ENCODE measurements around the gene SHC3. TPM values are rescaled to one million over a fixed set of nuclear protein-coding genes. Genes with fewer than 3 reads are reported as not detected.

The SHC3 gene
- total RNA-seq, 4 donors from 2014 or later, result 0.51 to 3.5 (median 2.5) TPM

DNA sequence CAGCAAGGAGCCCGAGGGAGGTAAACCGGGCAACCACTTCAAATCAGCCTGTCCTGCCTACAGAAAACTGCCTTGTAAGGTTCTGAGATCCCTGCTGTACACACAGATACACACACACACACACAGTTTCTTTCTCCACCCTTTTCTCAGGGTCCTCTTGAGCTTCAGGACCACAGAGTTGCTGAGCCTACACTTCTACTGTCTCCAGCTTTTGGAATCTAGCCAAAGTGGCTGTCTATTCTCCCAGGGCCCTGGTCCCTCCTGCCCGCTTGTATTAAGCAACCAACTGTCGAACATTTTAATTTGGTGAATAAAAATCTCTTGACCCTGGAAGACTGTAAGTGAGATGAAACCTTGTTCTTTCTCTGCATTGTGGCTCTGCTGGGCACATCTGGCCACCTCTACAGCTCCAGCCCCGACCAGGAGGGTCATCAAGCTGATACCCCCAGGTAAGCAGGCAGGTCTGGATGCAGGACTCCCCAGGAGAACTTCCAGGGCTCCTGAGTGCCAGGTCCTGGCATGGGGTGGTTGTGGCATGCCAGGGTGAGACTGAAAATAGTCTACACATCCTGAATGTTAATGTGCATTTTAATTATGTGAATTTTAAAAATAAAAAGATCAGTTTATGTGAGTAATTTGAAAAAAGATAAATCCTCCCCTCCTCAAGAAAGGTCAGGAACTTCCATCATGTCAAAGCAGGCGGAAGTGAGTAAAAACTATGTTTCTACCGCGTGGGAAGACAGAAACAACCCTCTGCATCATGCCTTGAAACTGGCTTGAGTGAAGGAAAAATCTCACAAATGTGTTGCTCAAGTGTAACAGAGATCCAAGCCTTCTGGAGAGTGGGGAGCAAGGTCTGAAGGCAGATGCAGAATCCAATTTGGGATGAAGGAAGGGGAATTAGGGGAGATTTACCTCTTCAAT is 202.4 kb downstream of the SHC3 start:
- no peak overlapping the region for H3K4me3 ChIP-seq
- H3K4me1 ChIP-seq, result no peaks in the 10 kb centered on the region
- no peak overlapping the region for H3K27ac ChIP-seq
- intact Hi-C loops (cut with DNase I; ENCODE audit: low total_unique reads), result no loop called here
- TF ChIP-seq POLR2A (IDR thresholded peaks at IDR 0.05), result no peak
- TF ChIP-seq, protein P1, sequence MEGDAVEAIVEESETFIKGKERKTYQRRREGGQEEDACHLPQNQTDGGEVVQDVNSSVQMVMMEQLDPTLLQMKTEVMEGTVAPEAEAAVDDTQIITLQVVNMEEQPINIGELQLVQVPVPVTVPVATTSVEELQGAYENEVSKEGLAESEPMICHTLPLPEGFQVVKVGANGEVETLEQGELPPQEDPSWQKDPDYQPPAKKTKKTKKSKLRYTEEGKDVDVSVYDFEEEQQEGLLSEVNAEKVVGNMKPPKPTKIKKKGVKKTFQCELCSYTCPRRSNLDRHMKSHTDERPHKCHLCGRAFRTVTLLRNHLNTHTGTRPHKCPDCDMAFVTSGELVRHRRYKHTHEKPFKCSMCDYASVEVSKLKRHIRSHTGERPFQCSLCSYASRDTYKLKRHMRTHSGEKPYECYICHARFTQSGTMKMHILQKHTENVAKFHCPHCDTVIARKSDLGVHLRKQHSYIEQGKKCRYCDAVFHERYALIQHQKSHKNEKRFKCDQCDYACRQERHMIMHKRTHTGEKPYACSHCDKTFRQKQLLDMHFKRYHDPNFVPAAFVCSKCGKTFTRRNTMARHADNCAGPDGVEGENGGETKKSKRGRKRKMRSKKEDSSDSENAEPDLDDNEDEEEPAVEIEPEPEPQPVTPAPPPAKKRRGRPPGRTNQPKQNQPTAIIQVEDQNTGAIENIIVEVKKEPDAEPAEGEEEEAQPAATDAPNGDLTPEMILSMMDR (IDR thresholded peaks at IDR 0.05), result no peak
- no peak for DNase-seq
- no peaks in the 10 kb centered on the region for H3K9me3 ChIP-seq
- no peaks in the 10 kb centered on the region for H3K36me3 ChIP-seq
- no peaks in the 10 kb centered on the region for H3K27me3 ChIP-seq

DNA sequence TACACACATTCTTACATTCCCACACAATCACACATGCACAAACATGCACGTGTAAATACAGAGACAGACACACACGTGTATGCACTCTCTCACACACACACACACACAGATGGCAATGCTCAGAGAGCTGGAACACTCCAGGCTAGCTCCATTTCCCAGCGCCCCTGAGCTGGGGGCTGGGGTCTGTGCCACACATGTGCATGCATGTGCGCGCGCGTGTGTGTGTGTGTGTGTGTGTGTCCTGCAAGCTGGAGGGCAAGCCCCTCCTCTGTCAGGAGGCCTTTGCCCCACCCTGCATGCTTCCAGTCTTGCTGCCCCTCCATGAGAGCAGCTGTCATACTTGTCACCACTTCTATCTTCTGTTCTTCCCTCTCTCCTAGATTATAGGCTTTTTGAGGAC is 204.0 kb downstream of the SHC3 start:
- no peak overlapping the region for H3K27ac ChIP-seq
- no peak overlapping the region for H3K4me3 ChIP-seq
- intact Hi-C loops (cut with DNase I; ENCODE audit: low total_unique reads), result no loop called here
- H3K27me3 ChIP-seq, result no peaks in the 10 kb centered on the region
- TF ChIP-seq POLR2A (IDR thresholded peaks at IDR 0.05), result no peak
- TF ChIP-seq, protein P1 (IDR thresholded peaks at IDR 0.05), result no peak
- no peak for DNase-seq
- H3K36me3 ChIP-seq, result no peaks in the 10 kb centered on the region
- no peaks in the 10 kb centered on the region for H3K9me3 ChIP-seq
- no peaks in the 10 kb centered on the region for H3K4me1 ChIP-seq

DNA sequence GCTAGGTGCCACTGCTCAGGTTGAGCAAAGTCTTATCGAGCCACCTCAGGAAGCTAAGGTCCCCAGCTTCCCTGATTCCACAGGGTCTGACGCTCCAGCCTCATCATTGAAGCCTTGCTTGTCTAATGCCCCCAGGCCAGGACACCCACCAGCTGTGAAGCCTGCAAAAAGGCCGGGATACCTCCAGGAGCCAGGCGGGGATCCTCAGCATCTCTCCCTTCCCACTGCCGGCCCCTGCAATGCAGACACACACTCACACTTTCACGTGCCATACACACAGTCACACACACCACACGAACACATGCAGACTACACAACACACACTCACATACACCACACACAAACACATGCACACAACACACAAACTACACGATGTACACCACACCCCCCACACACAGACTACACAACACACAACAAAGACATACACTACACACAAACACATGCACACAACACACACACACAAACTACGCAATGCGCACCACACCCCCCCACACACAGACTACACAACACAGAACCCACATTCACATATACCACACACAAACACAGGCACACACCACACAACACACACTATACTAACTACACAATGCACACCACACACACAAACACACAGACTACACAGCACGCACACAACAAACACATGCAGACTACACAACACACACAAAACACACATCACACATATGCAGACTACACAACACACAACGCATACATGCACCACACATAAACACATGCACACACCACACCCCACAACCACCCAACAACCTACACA is 205.2 kb downstream of the SHC3 start:
- TF ChIP-seq, protein P1 (IDR thresholded peaks at IDR 0.05), result no peak
- TF ChIP-seq POLR2A (IDR thresholded peaks at IDR 0.05), result no peak
- intact Hi-C loops (cut with DNase I; ENCODE audit: low total_unique reads), result no loop called here
- Histone ChIP-seq H3K4me1 (no peaks in the 10 kb centered on the region), H3K36me3 (no peaks in the 10 kb centered on the region), H3K9me3 (no peaks in the 10 kb centered on the region), H3K4me3 (no peak overlapping the region), H3K27ac (no peak overlapping the region), H3K27me3 (no peaks in the 10 kb centered on the region)
- DNase-seq, result no peak

DNA sequence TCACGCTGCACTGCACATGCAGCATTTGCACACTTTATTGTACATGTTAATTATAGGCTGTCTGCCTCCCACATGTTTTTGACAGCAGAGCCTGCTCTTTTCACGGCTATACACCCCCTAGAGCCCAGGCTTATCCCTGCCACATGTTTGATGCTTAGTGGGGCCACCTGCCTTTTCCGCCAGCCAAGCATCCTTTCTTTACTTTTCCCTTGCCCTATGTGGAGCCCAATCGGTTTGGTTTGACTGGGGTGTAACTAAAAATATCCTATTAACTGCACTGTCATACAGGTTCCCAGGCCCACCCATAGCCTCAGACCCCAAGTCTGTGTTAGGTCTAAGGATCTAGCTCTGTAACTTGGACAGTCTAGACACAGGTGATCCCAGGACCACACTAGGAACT is 206.2 kb downstream of the SHC3 start:
- no peaks in the 10 kb centered on the region for H3K4me1 ChIP-seq
- DNase-seq, result no peak
- no peaks in the 10 kb centered on the region for H3K27me3 ChIP-seq
- no peak overlapping the region for H3K27ac ChIP-seq
- TF ChIP-seq, protein P1 (IDR thresholded peaks at IDR 0.05), result no peak
- TF ChIP-seq POLR2A (IDR thresholded peaks at IDR 0.05), result no peak
- intact Hi-C loops (cut with DNase I; ENCODE audit: low total_unique reads), result no loop called here
- no peak overlapping the region for H3K4me3 ChIP-seq
- H3K36me3 ChIP-seq, result no peaks in the 10 kb centered on the region
- no peaks in the 10 kb centered on the region for H3K9me3 ChIP-seq
